Kidney (tissue), 14 donors: ENCODE results near the gene HLA-G. TPM values are rescaled to one million over a fixed set of nuclear protein-coding genes. Genes with fewer than 3 reads are reported as not detected.
"Not testable (repeated sequence)": the region's sequence is repeated elsewhere in the genome, so short reads cannot be mapped to it uniquely, and the experiment has no call there.

Experiments used
- DNase-seq, 5 donors: peaks; one replicate each; pipeline ENCODE4 v3.0.0-alpha.2; 2013 to 2020
- FAIRE-seq: peaks from 2 replicates; lab custom pipeline; 2012; peaks lifted over from hg19 to GRCh38; lab: Jason Lieb, UNC
- H3K27ac ChIP-seq, 2 donors: one replicate each; pipeline ENCODE4 v1.7.0; 2013; ENCODE audit warnings: low read depth in 2 of 2, low read length in 2 of 2, inconsistent platforms in 1 of 2
- H3K27me3 ChIP-seq: one replicate; pipeline ENCODE4 v1.7.1; 2013; ENCODE audit warnings: low read length, inconsistent platforms; ENCODE audit not compliant: control insufficient read depth, insufficient read depth
- H3K36me3 ChIP-seq, 3 donors: one replicate each; pipeline versions ENCODE4 v1.7.0 to v1.7.1; 2013; ENCODE audit warnings: low read length in 3 of 3, control low read depth in 1 of 3, inconsistent platforms in 1 of 3; ENCODE audit not compliant: insufficient read depth in 3 of 3, control insufficient read depth in 2 of 3
- H3K4me1 ChIP-seq, 3 donors: one replicate each; pipeline versions ENCODE4 v1.7.0 to v1.7.1; 2013; ENCODE audit warnings: low read length in 3 of 3, inconsistent platforms in 1 of 3, low read depth in 1 of 3; ENCODE audit not compliant: control insufficient read depth in 2 of 3, insufficient read depth in 2 of 3
- H3K4me3 ChIP-seq, 3 donors: one replicate each; pipeline versions ENCODE4 v1.7.0 to v1.8.1; 2013; ENCODE audit warnings: low read length in 3 of 3, control low read depth in 1 of 3, inconsistent platforms in 1 of 3
- H3K9ac ChIP-seq, 3 donors: one replicate each; pipeline versions ENCODE4 v1.7.0 to v1.7.1; 2013; ENCODE audit warnings: low read length in 3 of 3, control low read depth in 1 of 3, inconsistent platforms in 1 of 3
- H3K9me3 ChIP-seq, 3 donors: one replicate each; pipeline versions ENCODE4 v1.7.0 to v1.7.1; 2013; ENCODE audit warnings: low read length in 3 of 3, control low read depth in 1 of 3, inconsistent platforms in 1 of 3; ENCODE audit not compliant: control insufficient read depth in 2 of 3, insufficient read depth in 1 of 3
- intact Hi-C: fragments of 100-400 bp; cut with DNase I; formaldehyde crosslinking; loops from one replicate; pipeline ENCODE4 v1.11.1; 2022
- polyA plus RNA-seq: library from polyadenylated mRNA; stranded (reverse); fragments of 350-450 nt; fragmentation: Illumina TruSeq; extraction: RNeasy Lipid Tissue Mini Kit (QIAGEN cat#74804); gene quantifications from one replicate; pipeline ENCODE4 v1.2.3, GENCODE V29; 2014; ENCODE audit warnings: low read depth, low replicate concordance; ENCODE audit not compliant: insufficient read depth
- total RNA-seq: library from RNA; stranded (reverse); fragmentation: NEBNext Ultra II Directional; extraction: Animal tissue kit (Norgen Biotek cat#: 25700); gene quantifications from one replicate; pipeline ENCODE4 v1.2.1, GENCODE V29; 2021
- TF ChIP-seq, protein P1 (sequence below): IDR thresholded peaks from 3 replicates; pipeline ENCODE4 v1.5.1; 2012; ENCODE audit warnings: mild to moderate bottlenecking, moderate library complexity, borderline replicate concordance; ENCODE audit not compliant: insufficient read depth; ENCODE audit errors: extremely low read depth
- donor health status: control.
- donor health status: control.
- donor health status: control.
- donor health status: control.
- donor health status: control.
- donor health status: DM: yes; HTN: yes; CAD: no.
- donor health status: Normal renal cell carcinoma (clear cell type).

HLA-G gene
- total and polyA plus RNA-seq, 2 donors from 2014 or later: 0.35 to 0.37 TPM

DNA sequence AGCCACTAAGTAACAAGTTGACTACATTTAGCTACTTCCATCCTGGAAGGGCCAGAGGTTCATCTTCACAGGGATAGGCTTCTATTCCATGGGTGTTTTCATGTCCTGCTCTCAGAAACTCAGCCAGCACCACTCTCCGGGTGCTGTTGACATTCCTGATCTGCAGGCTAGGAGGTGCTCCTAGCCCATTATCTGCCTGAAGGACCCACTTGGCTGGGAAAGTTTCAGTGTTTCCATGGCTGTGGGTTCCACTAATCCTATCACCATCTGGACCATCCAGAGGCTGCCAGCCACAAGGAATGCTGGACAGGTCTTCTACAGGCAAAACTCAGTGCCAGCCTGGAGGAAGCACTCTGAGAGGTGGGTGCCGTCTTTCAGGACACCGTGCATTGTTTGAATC lies 45.2 kb downstream of the HLA-G start:
- no peak for FAIRE-seq
- no peak overlapping the region for H3K4me3 ChIP-seq
- intact Hi-C loops: no loop called here
- H3K36me3 ChIP-seq: no peaks in the 10 kb centered on the region
- DNase-seq: no peak
- no peaks in the 10 kb centered on the region for H3K4me1 ChIP-seq
- no peak overlapping the region for H3K27ac ChIP-seq
- no peak overlapping the region for H3K9ac ChIP-seq
- H3K9me3 ChIP-seq: no peaks in the 10 kb centered on the region
- H3K27me3 ChIP-seq: no peaks in the 10 kb centered on the region
- TF ChIP-seq, protein P1, sequence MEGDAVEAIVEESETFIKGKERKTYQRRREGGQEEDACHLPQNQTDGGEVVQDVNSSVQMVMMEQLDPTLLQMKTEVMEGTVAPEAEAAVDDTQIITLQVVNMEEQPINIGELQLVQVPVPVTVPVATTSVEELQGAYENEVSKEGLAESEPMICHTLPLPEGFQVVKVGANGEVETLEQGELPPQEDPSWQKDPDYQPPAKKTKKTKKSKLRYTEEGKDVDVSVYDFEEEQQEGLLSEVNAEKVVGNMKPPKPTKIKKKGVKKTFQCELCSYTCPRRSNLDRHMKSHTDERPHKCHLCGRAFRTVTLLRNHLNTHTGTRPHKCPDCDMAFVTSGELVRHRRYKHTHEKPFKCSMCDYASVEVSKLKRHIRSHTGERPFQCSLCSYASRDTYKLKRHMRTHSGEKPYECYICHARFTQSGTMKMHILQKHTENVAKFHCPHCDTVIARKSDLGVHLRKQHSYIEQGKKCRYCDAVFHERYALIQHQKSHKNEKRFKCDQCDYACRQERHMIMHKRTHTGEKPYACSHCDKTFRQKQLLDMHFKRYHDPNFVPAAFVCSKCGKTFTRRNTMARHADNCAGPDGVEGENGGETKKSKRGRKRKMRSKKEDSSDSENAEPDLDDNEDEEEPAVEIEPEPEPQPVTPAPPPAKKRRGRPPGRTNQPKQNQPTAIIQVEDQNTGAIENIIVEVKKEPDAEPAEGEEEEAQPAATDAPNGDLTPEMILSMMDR: no peak

DNA sequence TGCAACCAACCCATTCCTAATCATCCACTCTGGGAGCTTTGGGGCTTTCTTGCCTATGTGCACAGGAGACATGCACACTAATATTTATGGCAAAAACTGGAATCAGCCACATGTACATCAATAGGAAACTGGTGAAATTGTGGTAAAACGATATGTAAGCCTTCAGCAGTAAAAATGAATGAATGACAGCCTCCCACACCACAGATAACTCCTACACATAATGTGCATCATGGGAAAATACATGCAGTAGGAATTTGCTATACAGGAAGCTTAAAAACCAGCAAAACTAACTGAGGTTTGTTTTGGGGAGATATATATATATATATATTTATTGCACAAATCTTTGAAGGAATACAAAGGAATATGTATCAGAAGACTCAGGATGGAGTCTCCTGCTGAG lies 47.6 kb downstream of the HLA-G start:
- Histone ChIP-seq H3K27me3 (no peaks in the 10 kb centered on the region), H3K27ac (no peak overlapping the region), H3K9ac (no peak overlapping the region), H3K4me3 (no peak overlapping the region), H3K9me3 (no peaks in the 10 kb centered on the region), H3K36me3 (no peaks in the 10 kb centered on the region), H3K4me1 (no peaks in the 10 kb centered on the region)
- intact Hi-C loops: no loop called here
- TF ChIP-seq, protein P1: no peak
- FAIRE-seq (no peak), DNase-seq (no peak)

DNA sequence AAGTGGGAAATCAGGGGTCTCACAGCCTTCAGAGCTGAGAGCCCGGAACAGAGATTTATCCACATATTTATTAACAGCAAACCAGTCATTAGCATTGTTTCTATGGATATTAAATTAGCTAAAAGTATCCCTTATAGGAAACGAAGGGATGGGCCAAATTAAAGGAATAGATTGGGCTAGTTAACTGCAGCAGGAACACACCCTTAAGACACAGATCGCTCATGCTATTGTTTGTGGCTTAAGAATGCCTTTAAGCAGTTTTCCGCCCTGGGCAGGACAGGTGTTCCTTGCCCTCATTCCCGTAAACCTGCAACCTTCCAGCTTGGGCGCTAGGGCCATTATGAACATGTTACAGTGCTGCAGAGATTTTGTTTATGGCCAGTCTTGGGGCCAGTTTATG lies 48.1 kb downstream of the HLA-G start:
- DNase-seq, H3K27me3 ChIP-seq, H3K9me3 ChIP-seq, intact Hi-C loops, H3K27ac ChIP-seq, H3K4me1 ChIP-seq, H3K4me3 ChIP-seq, H3K9ac ChIP-seq, FAIRE-seq, H3K36me3 ChIP-seq: not testable (repeated sequence)

Other genes with a start within 250 kb of the HLA-G start
- gene OR2H2, start 242.7 kb upstream of the HLA-G start, total RNA-seq: not detected
- gene OR2H2, start 242.7 kb upstream of the HLA-G start, polyA plus RNA-seq: not detected
- gene GABBR1, start 194.6 kb upstream of the HLA-G start, total RNA-seq: 46.7 TPM
- gene GABBR1, start 194.6 kb upstream of the HLA-G start, polyA plus RNA-seq: 12.7 TPM
- gene MOG, start 170.7 kb upstream of the HLA-G start, total RNA-seq: not detected
- gene MOG, start 170.7 kb upstream of the HLA-G start, polyA plus RNA-seq: not detected
- gene ZFP57, start 146.7 kb upstream of the HLA-G start, total RNA-seq: 1.1 TPM
- not detected for gene ZFP57, start 146.7 kb upstream of the HLA-G start, polyA plus RNA-seq
- gene HLA-F, start 104.4 kb upstream of the HLA-G start, total RNA-seq: 87.8 TPM
- gene HLA-F, start 104.4 kb upstream of the HLA-G start, polyA plus RNA-seq: 52.1 TPM
- gene HLA-A, start 114.7 kb downstream of the HLA-G start, total RNA-seq: 695 TPM
- 1,143 TPM for gene HLA-A, start 114.7 kb downstream of the HLA-G start, polyA plus RNA-seq
- gene POLR1H, start 233.4 kb downstream of the HLA-G start, total RNA-seq: 23.3 TPM
- 52.8 TPM for gene POLR1H, start 233.4 kb downstream of the HLA-G start, polyA plus RNA-seq
- gene PPP1R11, start 239.4 kb downstream of the HLA-G start, total RNA-seq: 71.6 TPM
- gene PPP1R11, start 239.4 kb downstream of the HLA-G start, polyA plus RNA-seq: 78.3 TPM
- 1.3 TPM for gene RNF39, start 247.9 kb downstream of the HLA-G start, total RNA-seq
- gene RNF39, start 247.9 kb downstream of the HLA-G start, polyA plus RNA-seq: not detected